HepG2 (cell line): ENCODE results near the gene IMPACT.

ENCODE experiments used
- CBX5 ChIP-seq: sonication (generic); formaldehyde crosslinking; IDR thresholded peaks from 2 replicates; pipeline ENCODE4 v1.4.0; 2020; ENCODE audit warnings: missing genetic modification reagents, borderline replicate concordance
- DPF2 ChIP-seq: sonication (generic); formaldehyde crosslinking; IDR thresholded peaks from 2 replicates; pipeline ENCODE4 v1.4.0; 2020; ENCODE audit warnings: mild to moderate bottlenecking, low read depth, missing genetic modification reagents, borderline replicate concordance
- EZH2 ChIP-seq: conservative IDR thresholded peaks from 2 replicates; pipeline ENCODE4 v1.6.1; 2012; ENCODE audit warnings: mild to moderate bottlenecking, low read depth, low read length, moderate library complexity
- GLI4 ChIP-seq: sonication (generic); formaldehyde crosslinking; IDR thresholded peaks from 2 replicates; pipeline ENCODE4 v1.5.1; 2020; ENCODE audit warnings: missing genetic modification reagents, mild to moderate bottlenecking, moderate library complexity, borderline replicate concordance
- MAZ ChIP-seq, 2 experiments: sonication (generic) in 1 of 2; formaldehyde crosslinking in 1 of 2; IDR thresholded peaks; 2 replicates each; pipeline versions ENCODE4 v1.5.0 to v1.6.1; 2012 to 2020; ENCODE audit warnings: low read depth in 2 of 2, mild to moderate bottlenecking in 2 of 2, borderline replicate concordance in 1 of 2, improper control_type of control experiment in 1 of 2, low read length in 1 of 2, missing genetic modification reagents in 1 of 2, moderate library complexity in 1 of 2
- NFYB ChIP-seq: sonication (generic); formaldehyde crosslinking; IDR thresholded peaks from 2 replicates; pipeline ENCODE4 v1.4.0; 2020; ENCODE audit warnings: missing genetic modification reagents
- POLR2A ChIP-seq, 2 experiments: IDR thresholded peaks; 2 replicates each; pipeline ENCODE4 v1.6.1; 2011; ENCODE audit warnings: low read depth in 2 of 2, low read length in 2 of 2, mild to moderate bottlenecking in 1 of 2, moderate library complexity in 1 of 2; ENCODE audit not compliant: insufficient read depth in 1 of 2
- TAF1 ChIP-seq: sonication (generic); formaldehyde crosslinking; IDR thresholded peaks from 2 replicates; pipeline ENCODE4 v1.4.0; 2020; ENCODE audit warnings: missing genetic modification reagents
- TCF12 ChIP-seq, 2 experiments: fragments of 450-650 bp in 1 of 2; sonication (generic) in 1 of 2; formaldehyde crosslinking in 1 of 2; IDR thresholded peaks; 2 replicates each; pipeline versions ENCODE4 v1.6.1 to v1.8.0; 2017 to 2022; ENCODE audit warnings: antibody characterized with exemption in 1 of 2, mild to moderate bottlenecking in 1 of 2, missing genetic modification reagents in 1 of 2, moderate library complexity in 1 of 2
- ZBTB8A ChIP-seq: sonication (generic); formaldehyde crosslinking; IDR thresholded peaks from 2 replicates; pipeline ENCODE4 v1.4.0; 2020; ENCODE audit warnings: mild to moderate bottlenecking, low read depth, missing genetic modification reagents, borderline replicate concordance
- TF ChIP-seq, protein P1 (sequence below): sonication (generic); formaldehyde crosslinking; IDR thresholded peaks from 2 replicates; pipeline ENCODE4 v1.5.0; 2020; ENCODE audit warnings: mild to moderate bottlenecking, missing genetic modification reagents, moderate library complexity
- TF ChIP-seq, protein P2 (sequence below): IDR thresholded peaks from 2 replicates; pipeline ENCODE4 v1.6.1; 2016

DNA sequence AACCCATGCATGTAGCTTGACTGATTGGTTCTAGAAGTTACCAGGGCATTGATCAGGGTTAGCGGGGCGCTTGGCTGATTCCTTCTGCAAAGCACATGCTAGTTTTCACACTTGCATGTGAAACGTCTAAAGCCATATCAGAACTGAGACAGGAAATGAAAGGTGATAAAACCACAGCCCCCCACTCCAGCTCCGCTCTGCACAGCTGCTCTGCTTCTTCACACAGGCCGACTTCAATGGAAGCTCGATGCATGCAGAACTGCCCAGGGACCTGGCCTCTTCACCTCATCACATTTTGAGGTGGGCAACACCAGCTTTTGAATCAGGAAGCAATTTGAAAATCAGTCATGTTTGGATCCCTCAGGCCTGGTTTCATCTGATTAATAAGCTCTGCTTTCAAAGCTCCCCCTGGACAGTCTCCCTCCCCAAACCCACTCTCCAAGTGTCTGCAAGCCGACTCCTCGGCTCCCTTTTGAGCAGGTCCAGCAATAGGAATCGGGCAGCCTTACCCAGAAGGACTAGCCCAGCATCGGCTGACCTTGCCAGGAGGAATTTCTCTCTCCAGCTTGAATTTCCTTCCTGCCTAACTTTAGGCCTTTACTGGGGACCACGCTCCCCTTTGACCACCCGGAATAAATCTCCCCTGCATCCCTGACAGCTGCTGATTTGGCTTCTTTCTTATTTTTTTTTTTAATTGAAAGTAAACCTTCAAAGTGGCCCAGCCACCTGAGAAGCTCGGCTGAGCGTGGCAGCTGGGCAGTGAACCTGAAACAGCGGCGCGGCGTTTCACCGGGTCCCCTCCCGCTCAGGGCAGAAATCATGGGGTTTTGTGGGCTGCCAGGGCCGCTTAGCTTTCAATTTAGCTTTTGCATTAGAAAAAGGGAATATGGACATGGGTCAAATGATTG lies 65.7 kb downstream of the IMPACT start:
- TF ChIP-seq ZBTB8A (CRISPR knock-in tag): no peak
- no peak for TF ChIP-seq GLI4
- TF ChIP-seq TCF12 (IDR thresholded peaks at IDR 0.05): no peak
- no peak for TF ChIP-seq TCF12 (CRISPR knock-in tag; IDR thresholded peaks at IDR 0.05)
- TF ChIP-seq POLR2A (IDR thresholded peaks at IDR 0.05; ENCODE audit: insufficient read depth in 1 of 2, low read depth in 2 of 2, low read length in 2 of 2): no peak
- TF ChIP-seq DPF2: no peak
- TF ChIP-seq TAF1: no peak
- TF ChIP-seq, protein P1, sequence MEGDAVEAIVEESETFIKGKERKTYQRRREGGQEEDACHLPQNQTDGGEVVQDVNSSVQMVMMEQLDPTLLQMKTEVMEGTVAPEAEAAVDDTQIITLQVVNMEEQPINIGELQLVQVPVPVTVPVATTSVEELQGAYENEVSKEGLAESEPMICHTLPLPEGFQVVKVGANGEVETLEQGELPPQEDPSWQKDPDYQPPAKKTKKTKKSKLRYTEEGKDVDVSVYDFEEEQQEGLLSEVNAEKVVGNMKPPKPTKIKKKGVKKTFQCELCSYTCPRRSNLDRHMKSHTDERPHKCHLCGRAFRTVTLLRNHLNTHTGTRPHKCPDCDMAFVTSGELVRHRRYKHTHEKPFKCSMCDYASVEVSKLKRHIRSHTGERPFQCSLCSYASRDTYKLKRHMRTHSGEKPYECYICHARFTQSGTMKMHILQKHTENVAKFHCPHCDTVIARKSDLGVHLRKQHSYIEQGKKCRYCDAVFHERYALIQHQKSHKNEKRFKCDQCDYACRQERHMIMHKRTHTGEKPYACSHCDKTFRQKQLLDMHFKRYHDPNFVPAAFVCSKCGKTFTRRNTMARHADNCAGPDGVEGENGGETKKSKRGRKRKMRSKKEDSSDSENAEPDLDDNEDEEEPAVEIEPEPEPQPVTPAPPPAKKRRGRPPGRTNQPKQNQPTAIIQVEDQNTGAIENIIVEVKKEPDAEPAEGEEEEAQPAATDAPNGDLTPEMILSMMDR (CRISPR knock-in tag): no peak
- TF ChIP-seq MAZ (IDR thresholded peaks at IDR 0.05; ENCODE audit: borderline replicate concordance, low read depth, low read length): no peak
- no peak for TF ChIP-seq MAZ (CRISPR knock-in tag; IDR thresholded peaks at IDR 0.05; ENCODE audit: low read depth)
- TF ChIP-seq, protein P2, sequence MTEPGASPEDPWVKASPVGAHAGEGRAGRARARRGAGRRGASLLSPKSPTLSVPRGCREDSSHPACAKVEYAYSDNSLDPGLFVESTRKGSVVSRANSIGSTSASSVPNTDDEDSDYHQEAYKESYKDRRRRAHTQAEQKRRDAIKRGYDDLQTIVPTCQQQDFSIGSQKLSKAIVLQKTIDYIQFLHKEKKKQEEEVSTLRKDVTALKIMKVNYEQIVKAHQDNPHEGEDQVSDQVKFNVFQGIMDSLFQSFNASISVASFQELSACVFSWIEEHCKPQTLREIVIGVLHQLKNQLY (CRISPR knock-in tag): no peak
- TF ChIP-seq CBX5 (CRISPR knock-in tag): no peak
- TF ChIP-seq EZH2: no peak
- no peak for TF ChIP-seq NFYB (CRISPR knock-in tag)
